GM18868 (cell line): ENCODE data around the gene PJA1.

Experiments used
- ATAC-seq: cut with Tn5 transposase; IDR thresholded peaks from one replicate; pipeline ENCODE4 v1.9.1; 2021; ENCODE audit warnings: mild to moderate bottlenecking, moderate library complexity; ENCODE audit not compliant: unreplicated experiment

Gene PJA1

GRCh38 chrX:69165087-69165651, at the start of gene PJA1:
PJA1 (minus strand) TSS chrX:69165453; CDS start chrX:69163073, 2,380 bp downstream.
- peak; percentile 95 for ATAC-seq

GRCh38 chrX:69214463-69214862, 49.2 kb upstream of the PJA1 start:
- ATAC-seq: no peak

- no peak for ATAC-seq
Observed at GRCh38 chrX:69211701-69212100, 46.4 kb upstream of the PJA1 start.

GRCh38 chrX:69210581-69210980, 45.3 kb upstream of the PJA1 start:
- no peak for ATAC-seq

- no peak for ATAC-seq
Observed at GRCh38 chrX:69207216-69207615, 42.0 kb upstream of the PJA1 start.

- ATAC-seq: no peak
Observed at GRCh38 chrX:69203638-69204037, 38.4 kb upstream of the PJA1 start.

GRCh38 chrX:69197690-69198089, 32.4 kb upstream of the PJA1 start:
- no peak for ATAC-seq

GRCh38 chrX:69196666-69197065, 31.4 kb upstream of the PJA1 start:
- no peak for ATAC-seq

GRCh38 chrX:69195810-69196209, 30.6 kb upstream of the PJA1 start:
- no peak for ATAC-seq

- no peak for ATAC-seq
Observed at GRCh38 chrX:69195192-69195591, 29.9 kb upstream of the PJA1 start.

- ATAC-seq: no peak
Observed at GRCh38 chrX:69192603-69193002, 27.4 kb upstream of the PJA1 start.

- no peak for ATAC-seq
Observed at GRCh38 chrX:69189576-69190371, 24.5 kb upstream of the PJA1 start.

GRCh38 chrX:69186651-69187050, 21.4 kb upstream of the PJA1 start:
- ATAC-seq: no peak

- no peak for ATAC-seq
Observed at GRCh38 chrX:69185886-69186285, 20.6 kb upstream of the PJA1 start.

GRCh38 chrX:69185141-69185540, 19.9 kb upstream of the PJA1 start:
- ATAC-seq: no peak

GRCh38 chrX:69182818-69183380, 17.6 kb upstream of the PJA1 start:
- no peak for ATAC-seq

- ATAC-seq: no peak
Observed at GRCh38 chrX:69179380-69179911, 14.2 kb upstream of the PJA1 start.

GRCh38 chrX:69178592-69178991, 13.3 kb upstream of the PJA1 start:
- no peak for ATAC-seq

GRCh38 chrX:69177511-69178162, 12.4 kb upstream of the PJA1 start:
- no peak for ATAC-seq

- no peak for ATAC-seq
Observed at GRCh38 chrX:69176053-69176452, 10.8 kb upstream of the PJA1 start.

- ATAC-seq: no peak
Observed at GRCh38 chrX:69173906-69174305, 8.7 kb upstream of the PJA1 start.

- no peak for ATAC-seq
Observed at GRCh38 chrX:69172937-69173336, 7.7 kb upstream of the PJA1 start.
